Measurements from ENCODE around the gene ETV3. TPM values are rescaled to one million over a fixed set of nuclear protein-coding genes. Genes with fewer than 3 reads are reported as not detected.

ETV3 gene
- total RNA-seq, 2 experiments from 2014 or later, result 11.1 to 20.4 TPM

- Histone ChIP-seq H3K79me2 (ENCODE audit: insufficient read depth, low read depth, low read length) (no peaks in the 10 kb centered on the region), H3K4me3 (ENCODE audit: low read depth, low read length, poor library complexity, severe bottlenecking) (no peak overlapping the region), H3K36me3 (ENCODE audit: insufficient read depth, low read length) (no peaks in the 10 kb centered on the region), H3K27ac (ENCODE audit: low read depth, low read length, poor library complexity, severe bottlenecking) (no peak overlapping the region), H4K20me1 (ENCODE audit: insufficient read depth, low read length) (no peaks in the 10 kb centered on the region), H2AFZ (ENCODE audit: low read length) (no peak overlapping the region), H3K4me1 (ENCODE audit: insufficient read depth, low read length, poor library complexity, severe bottlenecking) (no peaks in the 10 kb centered on the region), H3K9me3 (ENCODE audit: low read length) (no peaks in the 10 kb centered on the region), H3K9me2 (ENCODE audit: insufficient read depth, low read length) (no peaks in the 10 kb centered on the region), H3K4me2 (ENCODE audit: low read length) (no peak overlapping the region)
- no peak for DNase-seq (ENCODE audit: low spot score)
- TF ChIP-seq CTCF (conservative IDR thresholded peaks at IDR 0.05; ENCODE audit: low read length) (no peak), EZH2phosphoT487 (IDR thresholded peaks at IDR 0.05; ENCODE audit: borderline replicate concordance, low read depth, low read length) (no peak)
- intact Hi-C loops (cut with micrococcal nuclease; ENCODE audit: unreplicated experiment), result no loop called here
- BruUV-seq (replicated peaks), result no TSS peak
- ChIA-PET POLR2A (no interaction called here), CTCF (ENCODE audit: unreplicated experiment) (no interaction called here)
Observed at GRCh38 chr1:157098519-157098918, 39.7 kb downstream of the ETV3 start.

- H3K79me2 ChIP-seq (ENCODE audit: insufficient read depth, low read depth, low read length), result no peaks in the 10 kb centered on the region
- no peak overlapping the region for H3K4me2 ChIP-seq (ENCODE audit: low read length)
- no peak overlapping the region for H3K4me3 ChIP-seq (ENCODE audit: low read depth, low read length, poor library complexity, severe bottlenecking)
- POLR2A ChIA-PET, result no interaction called here
- no peak overlapping the region for H2AFZ ChIP-seq (ENCODE audit: low read length)
- BruUV-seq (replicated peaks), result no TSS peak
- H4K20me1 ChIP-seq (ENCODE audit: insufficient read depth, low read length), result no peaks in the 10 kb centered on the region
- H3K9me3 ChIP-seq (ENCODE audit: low read length), result no peaks in the 10 kb centered on the region
- H3K9me2 ChIP-seq (ENCODE audit: insufficient read depth, low read length), result no peaks in the 10 kb centered on the region
- no peaks in the 10 kb centered on the region for H3K36me3 ChIP-seq (ENCODE audit: insufficient read depth, low read length)
- DNase-seq (ENCODE audit: low spot score), result no peak
- intact Hi-C loops (cut with micrococcal nuclease; ENCODE audit: unreplicated experiment), result no loop called here
- no peak overlapping the region for H3K27ac ChIP-seq (ENCODE audit: low read depth, low read length, poor library complexity, severe bottlenecking)
- CTCF ChIA-PET (ENCODE audit: unreplicated experiment), result no interaction called here
- no peaks in the 10 kb centered on the region for H3K4me1 ChIP-seq (ENCODE audit: insufficient read depth, low read length, poor library complexity, severe bottlenecking)
- TF ChIP-seq CTCF (conservative IDR thresholded peaks at IDR 0.05; ENCODE audit: low read length) (no peak), EZH2phosphoT487 (IDR thresholded peaks at IDR 0.05; ENCODE audit: borderline replicate concordance, low read depth, low read length) (no peak)
Observed at GRCh38 chr1:157097692-157098091, 40.5 kb downstream of the ETV3 start.

- no peak overlapping the region for H3K4me3 ChIP-seq (ENCODE audit: low read depth, low read length, poor library complexity, severe bottlenecking)
- ChIA-PET CTCF (ENCODE audit: unreplicated experiment) (no interaction called here), POLR2A (no interaction called here)
- H3K4me1 ChIP-seq (ENCODE audit: insufficient read depth, low read length, poor library complexity, severe bottlenecking), result no peaks in the 10 kb centered on the region
- H3K27ac ChIP-seq (ENCODE audit: low read depth, low read length, poor library complexity, severe bottlenecking), result no peak overlapping the region
- TF ChIP-seq EZH2phosphoT487 (IDR thresholded peaks at IDR 0.05; ENCODE audit: borderline replicate concordance, low read depth, low read length) (no peak), CTCF (conservative IDR thresholded peaks at IDR 0.05; ENCODE audit: low read length) (no peak)
- no peaks in the 10 kb centered on the region for H3K36me3 ChIP-seq (ENCODE audit: insufficient read depth, low read length)
- no peaks in the 10 kb centered on the region for H3K9me3 ChIP-seq (ENCODE audit: low read length)
- H3K79me2 ChIP-seq (ENCODE audit: insufficient read depth, low read depth, low read length), result no peaks in the 10 kb centered on the region
- H3K9me2 ChIP-seq (ENCODE audit: insufficient read depth, low read length), result no peaks in the 10 kb centered on the region
- intact Hi-C loops (cut with micrococcal nuclease; ENCODE audit: unreplicated experiment), result no loop called here
- no peak for DNase-seq (ENCODE audit: low spot score)
- no peak overlapping the region for H3K4me2 ChIP-seq (ENCODE audit: low read length)
- H4K20me1 ChIP-seq (ENCODE audit: insufficient read depth, low read length), result no peaks in the 10 kb centered on the region
- BruUV-seq (replicated peaks), result no TSS peak
- H2AFZ ChIP-seq (ENCODE audit: low read length), result no peak overlapping the region
Observed at GRCh38 chr1:157096881-157097280, 41.3 kb downstream of the ETV3 start.
